Measurements from ENCODE around the gene GPR39.

DNA sequence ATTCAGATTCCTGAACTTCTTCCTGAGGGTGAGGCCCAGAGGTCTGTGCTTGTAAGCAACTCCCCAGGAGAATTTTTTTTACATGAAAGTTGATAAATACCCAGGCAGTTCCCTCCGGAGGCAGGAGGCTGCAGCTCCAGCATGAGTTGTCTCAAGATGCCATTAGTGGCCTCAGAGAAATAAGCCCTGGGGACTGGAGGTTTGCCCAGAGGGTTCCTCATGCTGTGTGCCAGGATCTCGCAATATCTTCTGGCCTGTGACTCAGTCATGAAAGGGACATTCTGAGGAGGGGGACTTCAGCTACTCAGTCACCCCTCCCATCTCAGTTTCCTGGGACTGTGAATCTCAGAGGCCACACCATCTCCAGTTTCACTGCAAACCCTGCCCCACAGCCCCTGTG is 203.5 kb downstream of the GPR39 start:
- no peak for TF ChIP-seq EP300 (IDR thresholded peaks at IDR 0.05)
- TF ChIP-seq, protein P1, sequence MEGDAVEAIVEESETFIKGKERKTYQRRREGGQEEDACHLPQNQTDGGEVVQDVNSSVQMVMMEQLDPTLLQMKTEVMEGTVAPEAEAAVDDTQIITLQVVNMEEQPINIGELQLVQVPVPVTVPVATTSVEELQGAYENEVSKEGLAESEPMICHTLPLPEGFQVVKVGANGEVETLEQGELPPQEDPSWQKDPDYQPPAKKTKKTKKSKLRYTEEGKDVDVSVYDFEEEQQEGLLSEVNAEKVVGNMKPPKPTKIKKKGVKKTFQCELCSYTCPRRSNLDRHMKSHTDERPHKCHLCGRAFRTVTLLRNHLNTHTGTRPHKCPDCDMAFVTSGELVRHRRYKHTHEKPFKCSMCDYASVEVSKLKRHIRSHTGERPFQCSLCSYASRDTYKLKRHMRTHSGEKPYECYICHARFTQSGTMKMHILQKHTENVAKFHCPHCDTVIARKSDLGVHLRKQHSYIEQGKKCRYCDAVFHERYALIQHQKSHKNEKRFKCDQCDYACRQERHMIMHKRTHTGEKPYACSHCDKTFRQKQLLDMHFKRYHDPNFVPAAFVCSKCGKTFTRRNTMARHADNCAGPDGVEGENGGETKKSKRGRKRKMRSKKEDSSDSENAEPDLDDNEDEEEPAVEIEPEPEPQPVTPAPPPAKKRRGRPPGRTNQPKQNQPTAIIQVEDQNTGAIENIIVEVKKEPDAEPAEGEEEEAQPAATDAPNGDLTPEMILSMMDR (IDR thresholded peaks at IDR 0.05): no peak
- no peak for TF ChIP-seq POLR2A (IDR thresholded peaks at IDR 0.05)
- no peak for TF ChIP-seq POLR2AphosphoS5 (IDR thresholded peaks at IDR 0.05)

All from upper lobe of left lung (tissue), 4 donors.